ENCODE measurements around the gene FGF1.

FGF1 gene

GRCh38 chr5:142680605-142681259 is 5.2 kb downstream of the FGF1 start:
- Histone ChIP-seq H3K36me3 (ENCODE audit: control insufficient read depth, insufficient read depth, low read length) (no peaks in the 10 kb centered on the region; the same call in 1 of the 2 replicates), H3K4me3 (ENCODE audit: low read depth, low read length) (no peak overlapping the region), H3K9ac (ENCODE audit: low read length) (no peak overlapping the region), H3K27ac (ENCODE audit: low read depth, low read length) (no peak overlapping the region), H3K9me3 (ENCODE audit: control insufficient read depth, insufficient read depth, low read depth, low read length) (peaks cover 11% of the 10 kb centered on the region), H3K27me3 (ENCODE audit: control insufficient read depth, insufficient read depth, low read length) (no peaks in the 10 kb centered on the region), H3K4me1 (ENCODE audit: control insufficient read depth, insufficient read depth, low read length) (peaks cover 24% of the 10 kb centered on the region)

GRCh38 chr5:142679744-142680143 is 6.1 kb downstream of the FGF1 start:
- no peak overlapping the region for H3K9ac ChIP-seq (ENCODE audit: low read length)
- no peaks in the 10 kb centered on the region; the same call in 1 of the 2 replicates for H3K36me3 ChIP-seq (ENCODE audit: control insufficient read depth, insufficient read depth, low read length)
- peaks cover 11% of the 10 kb centered on the region for H3K9me3 ChIP-seq (ENCODE audit: control insufficient read depth, insufficient read depth, low read depth, low read length)
- no peaks in the 10 kb centered on the region for H3K27me3 ChIP-seq (ENCODE audit: control insufficient read depth, insufficient read depth, low read length)
- H3K4me3 ChIP-seq (ENCODE audit: low read depth, low read length), result no peak overlapping the region
- H3K27ac ChIP-seq (ENCODE audit: low read depth, low read length), result no peak overlapping the region
- H3K4me1 ChIP-seq (ENCODE audit: control insufficient read depth, insufficient read depth, low read length), result peaks cover 17% of the 10 kb centered on the region

- H3K4me1 ChIP-seq (ENCODE audit: control insufficient read depth, insufficient read depth, low read length), result peaks cover 14% of the 10 kb centered on the region; the same call in 1 of the 2 replicates
- peaks cover 11% of the 10 kb centered on the region for H3K9me3 ChIP-seq (ENCODE audit: control insufficient read depth, insufficient read depth, low read depth, low read length)
- no peak overlapping the region for H3K4me3 ChIP-seq (ENCODE audit: low read depth, low read length)
- H3K27me3 ChIP-seq (ENCODE audit: control insufficient read depth, insufficient read depth, low read length), result no peaks in the 10 kb centered on the region
- H3K9ac ChIP-seq (ENCODE audit: low read length), result no peak overlapping the region
- H3K27ac ChIP-seq (ENCODE audit: low read depth, low read length), result no peak overlapping the region
- no peaks in the 10 kb centered on the region; the same call in 1 of the 2 replicates for H3K36me3 ChIP-seq (ENCODE audit: control insufficient read depth, insufficient read depth, low read length)
Observed at GRCh38 chr5:142678529-142678928, 7.4 kb downstream of the FGF1 start.

- Histone ChIP-seq H3K4me3 (ENCODE audit: low read depth, low read length) (no peak overlapping the region), H3K9me3 (ENCODE audit: control insufficient read depth, insufficient read depth, low read depth, low read length) (peaks cover 11% of the 10 kb centered on the region), H3K27ac (ENCODE audit: low read depth, low read length) (no peak overlapping the region), H3K4me1 (ENCODE audit: control insufficient read depth, insufficient read depth, low read length) (peaks cover 15% of the 10 kb centered on the region), H3K36me3 (ENCODE audit: control insufficient read depth, insufficient read depth, low read length) (no peaks in the 10 kb centered on the region; the same call in 1 of the 2 replicates), H3K9ac (ENCODE audit: low read length) (no peak overlapping the region), H3K27me3 (ENCODE audit: control insufficient read depth, insufficient read depth, low read length) (no peaks in the 10 kb centered on the region)
Observed at GRCh38 chr5:142677198-142677597, 8.7 kb downstream of the FGF1 start.

- Histone ChIP-seq H3K27ac (ENCODE audit: low read depth, low read length) (no peak overlapping the region), H3K27me3 (ENCODE audit: control insufficient read depth, insufficient read depth, low read length) (no peaks in the 10 kb centered on the region), H3K36me3 (ENCODE audit: control insufficient read depth, insufficient read depth, low read length) (no peaks in the 10 kb centered on the region; the same call in 1 of the 2 replicates), H3K9me3 (ENCODE audit: control insufficient read depth, insufficient read depth, low read depth, low read length) (peaks cover 11% of the 10 kb centered on the region), H3K4me1 (ENCODE audit: control insufficient read depth, insufficient read depth, low read length) (peaks cover 20% of the 10 kb centered on the region), H3K9ac (ENCODE audit: low read length) (no peak overlapping the region), H3K4me3 (ENCODE audit: low read depth, low read length) (no peak overlapping the region)
Observed at GRCh38 chr5:142676318-142676717, 9.6 kb downstream of the FGF1 start.

GRCh38 chr5:142674531-142675469 is 11.1 kb downstream of the FGF1 start:
- peaks cover 24% of the 10 kb centered on the region for H3K4me1 ChIP-seq (ENCODE audit: control insufficient read depth, insufficient read depth, low read length)
- H3K27ac ChIP-seq (ENCODE audit: low read depth, low read length), result no peak overlapping the region
- H3K9me3 ChIP-seq (ENCODE audit: control insufficient read depth, insufficient read depth, low read depth, low read length), result peaks cover 4% of the 10 kb centered on the region
- H3K4me3 ChIP-seq (ENCODE audit: low read depth, low read length), result no peak overlapping the region
- no peak overlapping the region for H3K9ac ChIP-seq (ENCODE audit: low read length)
- no peaks in the 10 kb centered on the region for H3K36me3 ChIP-seq (ENCODE audit: control insufficient read depth, insufficient read depth, low read length)
- H3K27me3 ChIP-seq (ENCODE audit: control insufficient read depth, insufficient read depth, low read length), result no peaks in the 10 kb centered on the region

GRCh38 chr5:142671801-142672200 is 14.1 kb downstream of the FGF1 start:
- Histone ChIP-seq H3K9me3 (ENCODE audit: control insufficient read depth, insufficient read depth, low read depth, low read length) (no peaks in the 10 kb centered on the region), H3K27ac (ENCODE audit: low read depth, low read length) (no peak overlapping the region), H3K4me1 (ENCODE audit: control insufficient read depth, insufficient read depth, low read length) (peaks cover 29% of the 10 kb centered on the region), H3K36me3 (ENCODE audit: control insufficient read depth, insufficient read depth, low read length) (no peaks in the 10 kb centered on the region), H3K27me3 (ENCODE audit: control insufficient read depth, insufficient read depth, low read length) (no peaks in the 10 kb centered on the region), H3K9ac (ENCODE audit: low read length) (no peak overlapping the region), H3K4me3 (ENCODE audit: low read depth, low read length) (no peak overlapping the region)

- Histone ChIP-seq H3K27ac (ENCODE audit: low read depth, low read length) (no peak overlapping the region), H3K9ac (ENCODE audit: low read length) (no peak overlapping the region), H3K4me3 (ENCODE audit: low read depth, low read length) (no peak overlapping the region), H3K9me3 (ENCODE audit: control insufficient read depth, insufficient read depth, low read depth, low read length) (no peaks in the 10 kb centered on the region), H3K4me1 (ENCODE audit: control insufficient read depth, insufficient read depth, low read length) (peaks cover 29% of the 10 kb centered on the region), H3K36me3 (ENCODE audit: control insufficient read depth, insufficient read depth, low read length) (no peaks in the 10 kb centered on the region), H3K27me3 (ENCODE audit: control insufficient read depth, insufficient read depth, low read length) (no peaks in the 10 kb centered on the region)
Observed at GRCh38 chr5:142671266-142671665, 14.6 kb downstream of the FGF1 start.

- no peak overlapping the region for H3K4me3 ChIP-seq (ENCODE audit: low read depth, low read length)
- peaks cover 29% of the 10 kb centered on the region for H3K4me1 ChIP-seq (ENCODE audit: control insufficient read depth, insufficient read depth, low read length)
- no peaks in the 10 kb centered on the region for H3K36me3 ChIP-seq (ENCODE audit: control insufficient read depth, insufficient read depth, low read length)
- H3K27ac ChIP-seq (ENCODE audit: low read depth, low read length), result no peak overlapping the region
- no peaks in the 10 kb centered on the region for H3K9me3 ChIP-seq (ENCODE audit: control insufficient read depth, insufficient read depth, low read depth, low read length)
- H3K27me3 ChIP-seq (ENCODE audit: control insufficient read depth, insufficient read depth, low read length), result no peaks in the 10 kb centered on the region
- no peak overlapping the region for H3K9ac ChIP-seq (ENCODE audit: low read length)
Observed at GRCh38 chr5:142670804-142671203, 15.1 kb downstream of the FGF1 start.

GRCh38 chr5:142669477-142669876 is 16.4 kb downstream of the FGF1 start:
- no peak overlapping the region for H3K4me3 ChIP-seq (ENCODE audit: low read depth, low read length)
- no peak overlapping the region for H3K27ac ChIP-seq (ENCODE audit: low read depth, low read length)
- peaks cover 23% of the 10 kb centered on the region for H3K4me1 ChIP-seq (ENCODE audit: control insufficient read depth, insufficient read depth, low read length)
- no peaks in the 10 kb centered on the region for H3K27me3 ChIP-seq (ENCODE audit: control insufficient read depth, insufficient read depth, low read length)
- H3K36me3 ChIP-seq (ENCODE audit: control insufficient read depth, insufficient read depth, low read length), result no peaks in the 10 kb centered on the region
- no peak overlapping the region for H3K9ac ChIP-seq (ENCODE audit: low read length)
- H3K9me3 ChIP-seq (ENCODE audit: control insufficient read depth, insufficient read depth, low read depth, low read length), result no peaks in the 10 kb centered on the region

GRCh38 chr5:142668336-142668735 is 17.6 kb downstream of the FGF1 start:
- no peak overlapping the region for H3K27ac ChIP-seq (ENCODE audit: low read depth, low read length)
- no peaks in the 10 kb centered on the region for H3K36me3 ChIP-seq (ENCODE audit: control insufficient read depth, insufficient read depth, low read length)
- no peak overlapping the region for H3K4me3 ChIP-seq (ENCODE audit: low read depth, low read length)
- no peaks in the 10 kb centered on the region for H3K9me3 ChIP-seq (ENCODE audit: control insufficient read depth, insufficient read depth, low read depth, low read length)
- 0 out of 2 replicates have a peak, but pooled peaks cover 4% of the 10 kb centered on the region for H3K27me3 ChIP-seq (ENCODE audit: control insufficient read depth, insufficient read depth, low read length)
- H3K9ac ChIP-seq (ENCODE audit: low read length), result no peak overlapping the region
- H3K4me1 ChIP-seq (ENCODE audit: control insufficient read depth, insufficient read depth, low read length), result peaks cover 29% of the 10 kb centered on the region
